GM19351 (cell line): ENCODE results near the gene PHACTR2.
"Not testable (repeated sequence)": the region's sequence is repeated elsewhere in the genome, so short reads cannot be mapped to it uniquely, and the experiment has no call there.

Source experiments
- ATAC-seq: cut with Tn5 transposase; IDR thresholded peaks from one replicate; pipeline ENCODE4 v1.9.1; 2021; ENCODE audit warnings: mild to moderate bottlenecking, moderate library complexity; ENCODE audit not compliant: unreplicated experiment

PHACTR2 gene

GRCh38 chr6:143758551-143758950, 80.8 kb downstream of the PHACTR2 start:
- ATAC-seq = no peak

- ATAC-seq = no peak
Observed at GRCh38 chr6:143759666-143760065, 81.9 kb downstream of the PHACTR2 start.

GRCh38 chr6:143761074-143761473, 83.3 kb downstream of the PHACTR2 start:
- no peak for ATAC-seq

- ATAC-seq = no peak
Observed at GRCh38 chr6:143762126-143762525, 84.4 kb downstream of the PHACTR2 start.

- no peak for ATAC-seq
Observed at GRCh38 chr6:143765422-143766184, 87.8 kb downstream of the PHACTR2 start.

GRCh38 chr6:143766185-143766553, 88.4 kb downstream of the PHACTR2 start:
- ATAC-seq = no peak

- no peak for ATAC-seq
Observed at GRCh38 chr6:143767433-143767832, 89.7 kb downstream of the PHACTR2 start.

- no peak for ATAC-seq
Observed at GRCh38 chr6:143772116-143773086, 94.6 kb downstream of the PHACTR2 start.

- no peak for ATAC-seq
Observed at GRCh38 chr6:143773506-143774150, 95.9 kb downstream of the PHACTR2 start.

- ATAC-seq = no peak
Observed at GRCh38 chr6:143774347-143774746, 96.6 kb downstream of the PHACTR2 start.

GRCh38 chr6:143775336-143775735, 97.6 kb downstream of the PHACTR2 start:
- ATAC-seq = no peak

- no peak for ATAC-seq
Observed at GRCh38 chr6:143778926-143779325, 101.2 kb downstream of the PHACTR2 start.

GRCh38 chr6:143782481-143782880, 104.7 kb downstream of the PHACTR2 start:
- ATAC-seq = no peak

GRCh38 chr6:143783077-143783476, 105.3 kb downstream of the PHACTR2 start:
- ATAC-seq = no peak

- no peak for ATAC-seq
Observed at GRCh38 chr6:143784316-143784715, 106.6 kb downstream of the PHACTR2 start.

- not testable (repeated sequence) for ATAC-seq
Observed at GRCh38 chr6:143786371-143786770, 108.6 kb downstream of the PHACTR2 start.

- ATAC-seq = no peak
Observed at GRCh38 chr6:143792402-143793279, 114.9 kb downstream of the PHACTR2 start.

GRCh38 chr6:143793280-143793619, 115.5 kb downstream of the PHACTR2 start:
- ATAC-seq = no peak

GRCh38 chr6:143796551-143796950, 118.8 kb downstream of the PHACTR2 start:
- ATAC-seq = not testable (repeated sequence)

GRCh38 chr6:143798487-143798886, 120.7 kb downstream of the PHACTR2 start:
- ATAC-seq = not testable (repeated sequence)
